A549 (cell line): ENCODE results near the gene KHDC1. TPM values are rescaled to one million over a fixed set of nuclear protein-coding genes. Genes with fewer than 3 reads are reported as not detected.

Source experiments
- ATAC-seq, 2 experiments: fragments of 200-7000 bp in 1 of 2; fragments of >200 bp in 1 of 2; cut with Nextera tagmentation in 1 of 2; cut with Tn5 transposase in 1 of 2; 3 replicates each; pipeline versions ENCODE4 v1.8.0 to v1.9.1; 2018 to 2020; ENCODE audit warnings: mild to moderate bottlenecking in 1 of 2, moderate library complexity in 1 of 2
- CTCF ChIA-PET: fragments of 300-600 bp; sonication (Branson Sonifier 250); formaldehyde crosslinking; extraction: SDS; loops from one replicate; lab custom pipeline; 2021; ENCODE audit warnings: antibody characterized with exemption, inconsistent platforms; lab: Yijun Ruan, JAX
- POLR2A ChIA-PET: fragments of 350-600 bp; formaldehyde crosslinking; extraction: SDS; loops from one replicate; lab custom pipeline; 2021; ENCODE audit warnings: antibody characterized with exemption, inconsistent platforms; lab: Yijun Ruan, JAX
- DNase-seq, 2 experiments: peaks; one replicate each; pipeline versions ENCODE4 v3.0.0 to v3.0.0-alpha.2; 2011 to 2016; ENCODE audit warnings: low read depth in 1 of 2, low spot score in 1 of 2
- FAIRE-seq: peaks from 2 replicates; lab custom pipeline; 2011; peaks lifted over from hg19 to GRCh38; lab: Jason Lieb, UNC
- H3K27ac ChIP-seq, 2 experiments: fragments of >200 bp; sonication (Bioruptor Twin); formaldehyde crosslinking; 3 replicates each; pipeline ENCODE4 v1.5.1; 2016 to 2017
- H3K4me1 ChIP-seq: fragments of >200 bp; sonication (Bioruptor Twin); formaldehyde crosslinking; 3 replicates; pipeline ENCODE4 v1.6.1; 2016
- H3K4me2 ChIP-seq: fragments of >200 bp; sonication (Bioruptor Twin); formaldehyde crosslinking; 3 replicates; pipeline ENCODE4 v1.6.1; 2016
- H3K4me3 ChIP-seq: fragments of >200 bp; sonication (Bioruptor Twin); formaldehyde crosslinking; 3 replicates; pipeline ENCODE4 v1.5.1; 2016
- H3K9me3 ChIP-seq: fragments of >200 bp; sonication (Bioruptor Twin); formaldehyde crosslinking; 3 replicates; pipeline ENCODE4 v1.6.1; 2016
- ATOH8 ChIP-seq: fragments of 250-450 bp; sonication (Bioruptor Pico); IDR thresholded peaks from 2 replicates; pipeline ENCODE4 v1.5.0; 2020; ENCODE audit warnings: low read depth, mild to moderate bottlenecking, moderate library complexity
- BCL3 ChIP-seq: fragments of >200 bp; sonication (Bioruptor Twin); formaldehyde crosslinking; IDR thresholded peaks from 3 replicates; pipeline ENCODE4 v1.6.1; 2016
- BHLHE40 ChIP-seq: IDR thresholded peaks from 2 replicates; pipeline ENCODE4 v1.6.1; 2012; ENCODE audit warnings: low read depth, low read length, inconsistent platforms
- CBX2 ChIP-seq: fragments of 200-600 bp; sonication (generic); IDR thresholded peaks from 2 replicates; pipeline ENCODE4 v1.6.1; 2016; ENCODE audit warnings: low read depth, mild to moderate bottlenecking, borderline replicate concordance
- CEBPB ChIP-seq, 2 experiments: fragments of >200 bp in 1 of 2; sonication (Bioruptor Twin) in 1 of 2; formaldehyde crosslinking in 1 of 2; IDR thresholded peaks; 2 replicates each; pipeline ENCODE4 v1.6.1; 2012 to 2016
- EHF ChIP-seq: fragments of 250-450 bp; sonication (Bioruptor Pico); IDR thresholded peaks from 2 replicates; pipeline ENCODE4 v1.5.0; 2020; ENCODE audit warnings: mild to moderate bottlenecking
- ESRRA ChIP-seq: fragments of 150-350 bp; IDR thresholded peaks from 2 replicates; pipeline ENCODE4 v1.6.1; 2014; ENCODE audit warnings: mild to moderate bottlenecking, low read length, borderline replicate concordance
- FOSB ChIP-seq: fragments of 250-450 bp; sonication (Bioruptor Pico); IDR thresholded peaks from 2 replicates; pipeline ENCODE4 v1.5.0; 2020; ENCODE audit warnings: mild to moderate bottlenecking, moderate library complexity
- FOSL2 ChIP-seq, 2 experiments: fragments of 450-650 bp in 1 of 2; fragments of >200 bp in 1 of 2; sonication (Bioruptor Twin) in 1 of 2; formaldehyde crosslinking; IDR thresholded peaks; 2 replicates each; pipeline versions ENCODE4 v1.5.0 to v1.6.1; 2016 to 2020; ENCODE audit warnings: mild to moderate bottlenecking in 1 of 2, moderate library complexity in 1 of 2
- GATA3 ChIP-seq: IDR thresholded peaks from 2 replicates; pipeline ENCODE4 v1.6.1; 2012; ENCODE audit warnings: borderline replicate concordance
- HDAC2 ChIP-seq: fragments of 200-600 bp; sonication (generic); IDR thresholded peaks from 2 replicates; pipeline ENCODE4 v1.6.1; 2016
- HES2 ChIP-seq: fragments of >200 bp; sonication (Bioruptor Twin); formaldehyde crosslinking; IDR thresholded peaks from 2 replicates; pipeline ENCODE4 v1.6.1; 2016
- HEYL ChIP-seq: fragments of 250-450 bp; sonication (Bioruptor Pico); IDR thresholded peaks from 2 replicates; pipeline ENCODE4 v1.8.0; 2021; ENCODE audit warnings: mild to moderate bottlenecking, moderate library complexity
- HOXA7 ChIP-seq: fragments of 250-450 bp; sonication (Bioruptor Pico); IDR thresholded peaks from 2 replicates; pipeline ENCODE4 v1.5.0; 2020; ENCODE audit warnings: mild to moderate bottlenecking, moderate library complexity
- JUNB ChIP-seq: fragments of >200 bp; sonication (Bioruptor Twin); formaldehyde crosslinking; IDR thresholded peaks from 2 replicates; pipeline ENCODE4 v1.6.1; 2016
- KDM1A ChIP-seq: fragments of 200-600 bp; sonication (generic); IDR thresholded peaks from 2 replicates; pipeline ENCODE4 v1.6.1; 2016; ENCODE audit warnings: low read depth, mild to moderate bottlenecking
- KDM5A ChIP-seq: fragments of 200-600 bp; sonication (generic); IDR thresholded peaks from 2 replicates; pipeline ENCODE4 v1.6.1; 2016; ENCODE audit warnings: antibody characterized with exemption, mild to moderate bottlenecking
- MYC ChIP-seq: IDR thresholded peaks from 2 replicates; pipeline ENCODE4 v1.6.1; 2012; ENCODE audit warnings: mild to moderate bottlenecking, inconsistent platforms, low read length, improper control_type of control experiment, borderline replicate concordance
- NFE2L2 ChIP-seq: fragments of 150-350 bp; conservative IDR thresholded peaks from 2 replicates; pipeline ENCODE4 v1.6.1; 2014; ENCODE audit warnings: low read length
- NPAS2 ChIP-seq: fragments of 250-450 bp; sonication (Bioruptor Pico); IDR thresholded peaks from 2 replicates; pipeline ENCODE4 v1.8.0; 2022; ENCODE audit warnings: mild to moderate bottlenecking, moderate library complexity, borderline replicate concordance
- NR3C1 ChIP-seq: fragments of >200 bp; sonication (Bioruptor Twin); formaldehyde crosslinking; IDR thresholded peaks from 3 replicates; pipeline ENCODE4 v1.6.1; 2017
- POLR2AphosphoS2 ChIP-seq: conservative IDR thresholded peaks from 2 replicates; pipeline ENCODE4 v1.6.1; 2012; ENCODE audit warnings: low read length, improper control_type of control experiment, inconsistent platforms
- RAD21 ChIP-seq, 2 experiments: fragments of >200 bp in 1 of 2; sonication (Bioruptor Twin) in 1 of 2; formaldehyde crosslinking in 1 of 2; IDR thresholded peaks in 1 of 2; conservative IDR thresholded peaks in 1 of 2; 2 replicates in 1 of 2; 3 replicates in 1 of 2; pipeline ENCODE4 v1.6.1; 2012 to 2018; ENCODE audit warnings: inconsistent platforms in 1 of 2
- RARB ChIP-seq: fragments of 250-450 bp; sonication (Bioruptor Pico); IDR thresholded peaks from 2 replicates; pipeline ENCODE4 v1.8.0; 2021; ENCODE audit warnings: mild to moderate bottlenecking, moderate library complexity
- REST ChIP-seq: fragments of 200-600 bp; sonication (generic); IDR thresholded peaks from 2 replicates; pipeline ENCODE4 v1.6.1; 2016; ENCODE audit warnings: antibody characterized with exemption, mild to moderate bottlenecking, moderate library complexity
- RFX5 ChIP-seq: fragments of 450-650 bp; IDR thresholded peaks from 2 replicates; pipeline ENCODE4 v1.7.1; 2014; ENCODE audit warnings: antibody characterized with exemption, mild to moderate bottlenecking, moderate library complexity
- RNF2 ChIP-seq: fragments of 200-600 bp; sonication (generic); IDR thresholded peaks from 2 replicates; pipeline ENCODE4 v1.6.1; 2016; ENCODE audit warnings: low read depth, mild to moderate bottlenecking, antibody characterized with exemption, moderate library complexity, borderline replicate concordance
- SMC3 ChIP-seq: fragments of >200 bp; sonication (Bioruptor Twin); formaldehyde crosslinking; IDR thresholded peaks from 3 replicates; pipeline ENCODE4 v1.6.1; 2018; ENCODE audit warnings: inconsistent platforms
- TP53 ChIP-seq: fragments of 250-450 bp; sonication (Bioruptor Pico); IDR thresholded peaks from 2 replicates; pipeline ENCODE4 v1.5.0; 2021; ENCODE audit warnings: mild to moderate bottlenecking, moderate library complexity
- ZC3H11A ChIP-seq: fragments of 450-650 bp; IDR thresholded peaks from 2 replicates; pipeline ENCODE4 v1.6.1; 2014; ENCODE audit warnings: antibody characterized with exemption, mild to moderate bottlenecking
- ZSCAN20 ChIP-seq: fragments of 250-450 bp; sonication (Bioruptor Pico); IDR thresholded peaks from 2 replicates; pipeline ENCODE4 v1.8.0; 2022; ENCODE audit warnings: mild to moderate bottlenecking, moderate library complexity
- WGBS: methylation state at CpG from one replicate; pipeline ENCODE4 v1.1.6; 2017; ENCODE audit errors: missing lambda C conversion rate; 5-methylcytosine and 5-hydroxymethylcytosine counted together
- polyA plus RNA-seq, 4 experiments: library from polyadenylated mRNA; depleted of rRNA in 3 of 4; stranded (reverse); fragments of >200 nt; fragmentation: RNase III in 1 of 4; extraction: RNeasy Plus Mini Kit Qiagen cat#74134 plus additional on column Dnase treatment in 1 of 4; gene quantifications; 2 replicates in 3 of 4; 3 replicates in 1 of 4; pipeline ENCODE4 v1.2.3, GENCODE V29; 2011 to 2017

KHDC1 gene
- polyA plus RNA-seq, 2 of the 4 experiments (the other 2 are of a cell fraction) = 4.5 to 5.2 TPM

GRCh38 chr6:73248192-73248903 lies 14.6 kb downstream of the KHDC1 start:
- no peak for ATAC-seq
- H3K4me1 ChIP-seq = 0 out of 3 replicates have a peak, but pooled peaks cover 4% of the 10 kb centered on the region
- no peak overlapping the region for H3K4me2 ChIP-seq
- no peak for FAIRE-seq
- CTCF ChIA-PET = interaction anchor here (1.0 kb wide), 1 partner anchor 19 kb away, joined by 3 read pairs; no protein-coding TSS in a partner anchor
- POLR2A ChIA-PET = no interaction called here
- TF ChIP-seq ZC3H11A = no peak
- no peak for TF ChIP-seq EHF (CRISPR knock-in tag)
- TF ChIP-seq HOXA7 (CRISPR knock-in tag) = no peak
- TF ChIP-seq CEBPB (IDR thresholded peaks at IDR 0.05) = no peak
- no peak for TF ChIP-seq RNF2
- no peak for TF ChIP-seq POLR2AphosphoS2
- no peak for TF ChIP-seq NFE2L2
- TF ChIP-seq HDAC2 = no peak
- no peak for TF ChIP-seq ESRRA
- no peak for TF ChIP-seq HEYL (CRISPR knock-in tag)
- TF ChIP-seq TP53 (CRISPR knock-in tag) = no peak
- no peak for TF ChIP-seq RAD21 (conservative IDR thresholded peaks at IDR 0.05 in 1 of 2, IDR thresholded peaks at IDR 0.05 in 1 of 2)
- no peak for TF ChIP-seq KDM1A
- no peak for TF ChIP-seq BCL3
- TF ChIP-seq CBX2 = no peak
- TF ChIP-seq RARB (CRISPR knock-in tag) = no peak
- TF ChIP-seq SMC3 = no peak
- no peak for TF ChIP-seq FOSB (CRISPR knock-in tag)
- no peak overlapping the region for H3K27ac ChIP-seq
- WGBS = 67% methylated on average over 5 of the region's 5 CpGs
- no peak for DNase-seq
- no peaks in the 10 kb centered on the region for H3K9me3 ChIP-seq
- H3K4me3 ChIP-seq = no peak overlapping the region

GRCh38 chr6:73242001-73242400 lies 21.0 kb downstream of the KHDC1 start:
- H3K4me1 ChIP-seq = peaks cover 6% of the 10 kb centered on the region
- ChIA-PET POLR2A (no interaction called here), CTCF (interaction anchor here (1.5 kb wide), 1 partner anchor 11 kb away, joined by 3 read pairs; no protein-coding TSS in a partner anchor)
- FAIRE-seq = no peak
- no peak overlapping the region for H3K4me3 ChIP-seq
- no peak for ATAC-seq
- TF ChIP-seq FOSL2 (IDR thresholded peaks at IDR 0.05) (no peak), FOSL2 (CRISPR knock-in tag; IDR thresholded peaks at IDR 0.05) (no peak), RNF2 (no peak), RFX5 (no peak), POLR2AphosphoS2 (no peak), BHLHE40 (no peak), ZSCAN20 (CRISPR knock-in tag) (no peak), JUNB (no peak), BCL3 (no peak), KDM5A (no peak), ATOH8 (CRISPR knock-in tag) (no peak), EHF (CRISPR knock-in tag) (no peak), GATA3 (no peak), KDM1A (no peak), HOXA7 (CRISPR knock-in tag) (no peak), REST (no peak), NR3C1 (no peak), NPAS2 (CRISPR knock-in tag) (no peak), MYC (no peak), CBX2 (no peak), HES2 (no peak)
- TF ChIP-seq, all 56 proteins: peak for 0
- no peak for DNase-seq
- no peak overlapping the region for H3K4me2 ChIP-seq
- H3K9me3 ChIP-seq = no peaks in the 10 kb centered on the region
- 80% methylated on average over 4 of the region's 5 CpGs for WGBS
- H3K27ac ChIP-seq = no peak overlapping the region
